HCT116 (cell line): ENCODE data around the gene CDK2AP2. TPM values are rescaled to one million over a fixed set of nuclear protein-coding genes. Genes with fewer than 3 reads are reported as not detected.

Source experiments
- ATAC-seq: fragments of 200-7000 bp; cut with Tn5 transposase; 2 replicates; pipeline ENCODE4 v1.9.1; 2020; ENCODE audit warnings: mild to moderate bottlenecking, moderate library complexity
- BruUV-seq: library from RNA; stranded (reverse); fragments of 400-500 nt; replicated peaks from 2 replicates; lab custom pipeline; 2021; lab: Mats Ljungman, UMichigan
- CTCF ChIA-PET: fragments of 300-600 bp; sonication (Branson Sonifier 250); formaldehyde crosslinking; loops from one replicate; lab custom pipeline; 2021; ENCODE audit warnings: antibody characterized with exemption; lab: Charles Lee
- POLR2A ChIA-PET: fragments of 300-600, 350-600 bp; sonication (Branson Sonifier 250); formaldehyde crosslinking; loops from one replicate; lab custom pipeline; 2021; ENCODE audit warnings: antibody characterized with exemption; lab: Charles Lee
- RAD21 ChIA-PET, 2 experiments: fragments of 300-600 bp; sonication (Branson Sonifier 250); formaldehyde crosslinking; loops; one replicate each; lab custom pipeline; 2023; ENCODE audit warnings: low total read pairs in 2 of 2; ENCODE audit not compliant: uncharacterized antibody in 2 of 2, unreplicated experiment in 2 of 2, low non-redundant PET in 1 of 2; lab: Charles Lee
- DNase-seq: peaks from one replicate; pipeline ENCODE4 v3.0.0-alpha.2; 2010; ENCODE audit warnings: low read depth, low spot score
- H2AFZ ChIP-seq: fragments of 200-600 bp; shearing (Covaris generic), sonication (generic); 2 replicates; pipeline ENCODE4 v1.6.1; 2017; ENCODE audit warnings: low read depth, mixed run types, mixed read lengths, antibody characterized with exemption, low read length; ENCODE audit not compliant: poor library complexity, severe bottlenecking
- H3K27ac ChIP-seq: 2 replicates; pipeline ENCODE4 v1.5.1; 2012; ENCODE audit warnings: low read depth, low read length
- H3K27me3 ChIP-seq: fragments of 200-600 bp; sonication (generic); 2 replicates; pipeline ENCODE4 v1.6.1; 2016; ENCODE audit warnings: mixed run types, low read length, mixed read lengths; ENCODE audit not compliant: insufficient read depth
- H3K36me3 ChIP-seq, 2 experiments: fragments of 200-500 bp in 1 of 2; fragments of 200-600 bp in 1 of 2; sonication (Bioruptor generic) in 1 of 2; sonication (generic) in 1 of 2; 2 replicates each; pipeline versions ENCODE4 v1.5.1 to v1.6.1; 2014 to 2016; ENCODE audit warnings: low read length in 2 of 2, inconsistent platforms in 1 of 2, mixed read lengths in 1 of 2, mixed run types in 1 of 2; ENCODE audit not compliant: insufficient read depth in 2 of 2, control insufficient read depth in 1 of 2
- H3K4me1 ChIP-seq, 2 experiments: fragments of 200-600 bp in 1 of 2; sonication (generic) in 1 of 2; 2 replicates each; pipeline versions ENCODE4 v1.5.1 to v1.6.1; 2012 to 2017; ENCODE audit warnings: low read length in 2 of 2, inconsistent platforms in 1 of 2, mild to moderate bottlenecking in 1 of 2, mixed read lengths in 1 of 2, mixed run types in 1 of 2, moderate library complexity in 1 of 2; ENCODE audit not compliant: insufficient read depth in 2 of 2, control insufficient read depth in 1 of 2
- H3K4me2 ChIP-seq: fragments of 200-600 bp; sonication (generic); 2 replicates; pipeline ENCODE4 v1.6.1; 2017; ENCODE audit warnings: mixed run types, low read length, mixed read lengths
- H3K4me3 ChIP-seq, 2 experiments: fragments of 200-600 bp in 1 of 2; sonication (generic) in 1 of 2; replicated peaks in 1 of 2; 2 replicates each; pipeline ENCODE4 v1.5.1; 2011 to 2016; ENCODE audit warnings: low read length in 2 of 2, control low read depth in 1 of 2, low read depth in 1 of 2, mild to moderate bottlenecking in 1 of 2, mixed read lengths in 1 of 2, mixed run types in 1 of 2
- H3K79me2 ChIP-seq: fragments of 200-600 bp; sonication (generic); 2 replicates; pipeline ENCODE4 v1.6.1; 2017; ENCODE audit warnings: mild to moderate bottlenecking, mixed run types, low read length, moderate library complexity, mixed read lengths; ENCODE audit not compliant: insufficient read depth
- H3K9ac ChIP-seq: fragments of 200-600 bp; sonication (generic); 2 replicates; pipeline ENCODE4 v1.6.1; 2016; ENCODE audit warnings: low read length, mixed read lengths
- H3K9me2 ChIP-seq: fragments of 200-600 bp; sonication (generic), shearing (Covaris generic); 2 replicates; pipeline ENCODE4 v1.6.1; 2017; ENCODE audit warnings: mixed run types, mild to moderate bottlenecking, moderate library complexity; ENCODE audit not compliant: insufficient read depth
- H3K9me3 ChIP-seq, 2 experiments: fragments of 200-500 bp in 1 of 2; fragments of 200-600 bp in 1 of 2; sonication (Bioruptor generic) in 1 of 2; sonication (generic) in 1 of 2; 2 replicates each; pipeline ENCODE4 v1.6.1; 2014 to 2017; ENCODE audit warnings: low read length in 2 of 2, mixed read lengths in 2 of 2, inconsistent platforms in 1 of 2, low read depth in 1 of 2, mild to moderate bottlenecking in 1 of 2, mixed run types in 1 of 2, moderate library complexity in 1 of 2; ENCODE audit not compliant: control insufficient read depth in 1 of 2, insufficient read depth in 1 of 2
- H4K20me1 ChIP-seq: fragments of 200-600 bp; sonication (generic), shearing (Covaris generic); 2 replicates; pipeline ENCODE4 v1.6.1; 2017; ENCODE audit warnings: mixed run types, mild to moderate bottlenecking, moderate library complexity; ENCODE audit not compliant: insufficient read depth
- ATF3 ChIP-seq: IDR thresholded peaks from 2 replicates; pipeline ENCODE4 v1.6.1; 2012
- CEBPB ChIP-seq: IDR thresholded peaks from 2 replicates; pipeline ENCODE4 v1.6.1; 2012; ENCODE audit warnings: low read depth
- EZH2phosphoT487 ChIP-seq: fragments of 200-600 bp; IDR thresholded peaks from 2 replicates; pipeline ENCODE4 v1.6.1; 2018; ENCODE audit warnings: antibody characterized with exemption, borderline replicate concordance
- JUND ChIP-seq: IDR thresholded peaks from 2 replicates; pipeline ENCODE4 v1.6.1; 2012
- POLR2A ChIP-seq: IDR thresholded peaks from 2 replicates; pipeline ENCODE4 v1.7.0; 2011; ENCODE audit warnings: borderline replicate concordance; ENCODE audit not compliant: insufficient read depth, insufficient read length; ENCODE audit errors: extremely low read depth
- REST ChIP-seq: IDR thresholded peaks from 2 replicates; pipeline ENCODE4 v1.6.1; 2012; ENCODE audit warnings: low read depth
- SP1 ChIP-seq: IDR thresholded peaks from 2 replicates; pipeline ENCODE4 v1.6.1; 2012; ENCODE audit warnings: low read depth
- YY1 ChIP-seq: IDR thresholded peaks from 2 replicates; pipeline ENCODE4 v1.6.1; 2011; ENCODE audit warnings: low read length, low read depth, moderate library complexity, mild to moderate bottlenecking; ENCODE audit not compliant: insufficient replicate concordance; ENCODE audit errors: extremely low read depth
- intact Hi-C: fragments of 100-400 bp; cut with micrococcal nuclease; formaldehyde crosslinking; loops from 2 replicates; pipeline ENCODE4 v1.10.0; 2022
- total RNA-seq: library from RNA; stranded (reverse); gene quantifications from one replicate; pipeline ENCODE4 v1.2.1, GENCODE V29; 2021; ENCODE audit not compliant: unreplicated experiment

The CDK2AP2 gene
- total RNA-seq, 1 experiment from 2014 or later = 53.6 TPM

GRCh38 chr11:67523556-67524479 lies 15.9 kb upstream of the CDK2AP2 start:
- Histone ChIP-seq H3K9me3 (no peaks in the 10 kb centered on the region), H3K9ac (no peak overlapping the region), H3K4me2 (no peak overlapping the region), H3K4me1 (peaks cover 0 to 4% of the 10 kb centered on the region in 2 experiments; a peak in 1 of 4 replicates), H3K4me3 (no peak overlapping the region), H2AFZ (no peak overlapping the region), H3K27me3 (no peaks in the 10 kb centered on the region), H4K20me1 (no peaks in the 10 kb centered on the region), H3K36me3 (no peaks in the 10 kb centered on the region), H3K9me2 (no peaks in the 10 kb centered on the region), H3K27ac (no peak overlapping the region), H3K79me2 (no peaks in the 10 kb centered on the region)
- intact Hi-C loops = no loop called here
- POLR2A ChIA-PET = no interaction called here
- no peak for TF ChIP-seq ATF3
- no peak for TF ChIP-seq CEBPB
- TF ChIP-seq EZH2phosphoT487 = no peak
- no TSS peak for BruUV-seq
- RAD21 ChIA-PET = no interaction called here
- CTCF ChIA-PET = no interaction called here
- peak; percentile 36; the same call in 1 of the 2 replicates for ATAC-seq
- DNase-seq = no peak

- Histone ChIP-seq H3K4me3 (no peak within 1 kb of the TSS), H2AFZ (no peak within 1 kb of the TSS), H3K36me3 (no peaks in the 10 kb centered on the region), H3K79me2 (no peaks in the 10 kb centered on the region), H3K4me2 (no peak within 1 kb of the TSS), H3K9me3 (no peaks in the 10 kb centered on the region), H3K4me1 (no peaks in the 10 kb centered on the region), H3K9ac (no peak within 1 kb of the TSS), H3K27me3 (no peaks in the 10 kb centered on the region), H4K20me1 (no peaks in the 10 kb centered on the region), H3K9me2 (no peaks in the 10 kb centered on the region), H3K27ac (no peak within 1 kb of the TSS)
- TF ChIP-seq REST (no peak), JUND (no peak), POLR2A (no peak), SP1 (no peak), YY1 (no peak), ATF3 (no peak)
- RAD21 ChIA-PET = no interaction called here
- DNase-seq (no peak), ATAC-seq (no peak)
- BruUV-seq = no TSS peak
- CTCF ChIA-PET = no interaction called here
- intact Hi-C loops = no loop called here
- POLR2A ChIA-PET = no interaction called here
These were observed 15.0 kb upstream of the CDK2AP2 start, which contains the start of gene CABP2 for GRCh38 chr11:67522844-67523555. CABP2 (minus strand) TSS chr11:67523446; CDS start chr11:67523326, 120 bp downstream.
